IPS-18a (cell line): ENCODE measurements around the gene PLEKHO2.
"Not testable (repeated sequence)": the region's sequence is repeated elsewhere in the genome, so short reads cannot be mapped to it uniquely, and the experiment has no call there.

Experiments
- H3K27ac ChIP-seq: one replicate; pipeline ENCODE4 v1.5.1; 2013; ENCODE audit warnings: low read length
- H3K27me3 ChIP-seq: one replicate; pipeline ENCODE4 v1.6.1; 2013; ENCODE audit warnings: mild to moderate bottlenecking, low read length; ENCODE audit not compliant: control insufficient read depth, insufficient read depth
- H3K36me3 ChIP-seq: one replicate; pipeline ENCODE4 v1.6.1; 2013; ENCODE audit warnings: low read depth, low read length; ENCODE audit not compliant: control insufficient read depth
- H3K4me1 ChIP-seq: one replicate; pipeline ENCODE4 v1.6.1; 2013; ENCODE audit warnings: low read depth, low read length; ENCODE audit not compliant: control insufficient read depth
- H3K4me3 ChIP-seq: one replicate; pipeline ENCODE4 v1.5.1; 2013; ENCODE audit warnings: low read length
- H3K9ac ChIP-seq: one replicate; pipeline ENCODE4 v1.6.1; 2013; ENCODE audit warnings: mild to moderate bottlenecking, low read length, moderate library complexity
- H3K9me3 ChIP-seq: one replicate; pipeline ENCODE4 v1.6.1; 2013; ENCODE audit warnings: low read depth, low read length; ENCODE audit not compliant: control insufficient read depth

The PLEKHO2 gene, protein sequence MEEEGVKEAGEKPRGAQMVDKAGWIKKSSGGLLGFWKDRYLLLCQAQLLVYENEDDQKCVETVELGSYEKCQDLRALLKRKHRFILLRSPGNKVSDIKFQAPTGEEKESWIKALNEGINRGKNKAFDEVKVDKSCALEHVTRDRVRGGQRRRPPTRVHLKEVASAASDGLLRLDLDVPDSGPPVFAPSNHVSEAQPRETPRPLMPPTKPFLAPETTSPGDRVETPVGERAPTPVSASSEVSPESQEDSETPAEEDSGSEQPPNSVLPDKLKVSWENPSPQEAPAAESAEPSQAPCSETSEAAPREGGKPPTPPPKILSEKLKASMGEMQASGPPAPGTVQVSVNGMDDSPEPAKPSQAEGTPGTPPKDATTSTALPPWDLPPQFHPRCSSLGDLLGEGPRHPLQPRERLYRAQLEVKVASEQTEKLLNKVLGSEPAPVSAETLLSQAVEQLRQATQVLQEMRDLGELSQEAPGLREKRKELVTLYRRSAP

DNA sequence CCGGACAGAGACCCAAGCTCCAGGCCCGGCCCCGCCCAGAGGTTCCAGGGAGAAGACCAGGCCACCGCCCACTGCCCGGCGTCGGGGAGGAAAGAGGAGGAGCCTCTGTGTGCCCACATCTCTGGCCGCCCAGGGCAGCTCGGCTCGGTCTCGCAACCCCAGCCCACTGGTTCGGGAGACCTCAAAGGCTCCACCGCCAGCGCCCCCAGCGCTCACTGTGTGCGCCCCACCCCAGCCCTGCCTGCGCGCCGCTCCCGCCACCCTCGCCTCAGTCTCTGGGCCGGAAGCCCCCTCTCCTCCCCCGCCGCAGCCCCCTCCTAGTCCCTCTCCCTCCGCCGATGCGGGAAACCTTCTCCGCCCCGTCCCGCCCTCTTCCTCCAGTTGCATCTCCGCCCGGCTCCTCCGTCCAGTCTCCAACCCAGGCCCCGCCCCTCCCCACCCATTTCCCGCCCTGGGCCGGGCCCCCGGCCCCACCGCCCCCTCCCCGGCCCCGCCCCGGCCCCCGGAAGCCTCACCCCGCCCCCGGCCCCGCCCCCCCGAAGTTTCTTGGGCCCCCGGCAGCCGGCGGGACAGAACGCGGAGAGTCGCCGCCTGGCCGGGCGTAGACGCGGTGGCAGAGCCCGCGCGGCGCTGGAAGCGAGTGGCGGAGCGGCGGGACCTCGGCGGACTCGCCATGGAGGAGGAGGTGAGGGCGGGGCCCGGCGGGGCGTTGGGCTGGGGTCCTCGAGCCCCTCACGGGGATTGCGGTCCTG, at the start of gene PLEKHO2:
TSS of gene PLEKHO2 (plus strand) at position 572 of the 752 bp plus-strand sequence. CDS start at position 674, 102 bp downstream.
- Histone ChIP-seq H3K4me3 (peak within 1 kb of the TSS; percentile 88), H3K36me3 (no peaks in the 10 kb centered on the region), H3K27me3 (no peaks in the 10 kb centered on the region), H3K27ac (no peak within 1 kb of the TSS), H3K9ac (peak within 1 kb of the TSS; percentile 66), H3K9me3 (no peaks in the 10 kb centered on the region), H3K4me1 (peaks cover 14% of the 10 kb centered on the region)

DNA sequence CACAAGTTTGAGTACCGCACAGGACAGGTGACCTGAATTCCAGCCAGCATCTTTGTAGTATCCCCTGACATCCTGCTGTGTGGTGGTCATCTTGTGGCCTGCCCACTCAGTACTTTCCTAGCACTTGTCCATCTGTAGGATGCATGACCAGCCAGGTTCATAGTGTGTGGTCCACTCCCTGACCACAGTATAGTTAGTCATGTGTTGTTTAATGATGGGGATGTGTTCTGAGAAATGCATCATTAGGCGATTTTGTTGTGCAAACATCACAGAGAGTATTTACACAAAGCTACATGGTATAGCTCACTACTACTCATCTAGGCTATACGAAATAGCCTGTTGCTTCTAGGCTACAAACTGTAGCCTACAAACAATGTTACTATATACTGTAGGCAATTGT, 49.4 kb upstream of the PLEKHO2 start:
- H3K27ac ChIP-seq, result no peak overlapping the region
- H3K9me3 ChIP-seq, result no peaks in the 10 kb centered on the region

DNA sequence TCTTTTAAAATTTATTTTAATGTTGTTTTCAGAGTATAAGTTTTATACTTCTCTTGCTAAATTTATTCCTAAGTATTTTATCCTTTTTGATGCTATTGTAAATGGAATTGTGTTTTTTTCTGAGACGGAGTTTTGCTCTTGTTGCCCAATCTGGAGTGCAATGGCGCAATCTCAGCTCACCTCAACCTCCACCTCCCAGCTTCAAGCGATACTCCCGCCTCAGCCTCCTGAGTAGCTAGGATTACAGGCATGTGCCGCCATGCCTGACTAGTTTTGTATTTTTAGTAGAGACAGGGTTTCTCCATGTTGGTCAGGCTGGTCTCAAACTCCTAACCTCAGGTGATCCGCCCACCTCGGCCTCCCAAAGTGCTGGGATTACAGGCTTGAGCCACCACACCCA, 46.4 kb upstream of the PLEKHO2 start:
- H3K27me3 ChIP-seq, H3K9me3 ChIP-seq, H3K4me3 ChIP-seq, H3K9ac ChIP-seq, H3K36me3 ChIP-seq, H3K27ac ChIP-seq, H3K4me1 ChIP-seq: not testable (repeated sequence)

More for the DNA sequence above, 49.4 kb upstream of the PLEKHO2 start:
- no peak overlapping the region for H3K4me3 ChIP-seq
- no peaks in the 10 kb centered on the region for H3K27me3 ChIP-seq
- H3K9ac ChIP-seq, result no peak overlapping the region
- no peaks in the 10 kb centered on the region for H3K4me1 ChIP-seq
- H3K36me3 ChIP-seq, result no peaks in the 10 kb centered on the region

DNA sequence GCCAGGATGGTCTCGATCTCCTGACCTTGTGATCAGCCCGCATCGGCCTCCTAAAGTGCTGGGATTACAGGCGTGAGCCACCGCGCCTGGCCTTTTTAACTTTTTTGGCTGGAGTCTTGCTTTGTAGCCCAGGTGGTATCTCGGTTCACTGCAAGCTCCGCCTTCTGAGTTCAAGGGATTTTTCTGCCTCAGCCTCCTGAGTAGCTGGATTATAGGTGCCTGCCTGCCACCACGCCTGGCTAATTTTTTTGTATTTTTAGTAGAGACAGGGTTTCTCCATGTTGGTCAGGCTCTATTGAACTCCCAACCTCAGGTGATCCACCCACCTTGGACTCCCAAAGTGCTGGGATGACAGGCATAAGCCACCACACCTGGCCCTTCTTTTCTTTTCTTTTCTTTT, 45.8 kb upstream of the PLEKHO2 start:
- H3K4me3 ChIP-seq, H3K4me1 ChIP-seq, H3K27me3 ChIP-seq, H3K36me3 ChIP-seq, H3K9me3 ChIP-seq, H3K9ac ChIP-seq, H3K27ac ChIP-seq: not testable (repeated sequence)

DNA sequence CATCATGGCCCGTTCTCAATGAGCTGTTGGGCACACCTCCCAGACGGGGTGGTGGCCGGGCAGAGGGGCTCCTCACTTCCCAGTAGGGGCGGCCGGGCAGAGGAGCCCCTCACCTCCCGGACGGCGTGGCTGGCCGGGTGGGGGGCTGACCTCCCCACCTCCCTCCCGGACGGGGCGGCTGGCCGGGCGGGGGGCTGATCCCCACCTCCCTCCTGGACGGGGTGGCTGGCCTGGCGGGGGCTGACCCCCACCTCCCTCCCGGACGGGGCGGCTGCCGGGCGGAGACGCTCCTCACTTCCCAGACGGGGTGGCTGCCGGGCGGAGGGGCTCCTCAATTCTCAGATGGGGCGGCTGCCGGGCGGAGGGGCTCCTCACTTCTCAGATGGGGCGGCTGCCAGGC, 42.8 kb upstream of the PLEKHO2 start:
- not testable (repeated sequence) for H3K4me3 ChIP-seq, H3K27ac ChIP-seq

DNA sequence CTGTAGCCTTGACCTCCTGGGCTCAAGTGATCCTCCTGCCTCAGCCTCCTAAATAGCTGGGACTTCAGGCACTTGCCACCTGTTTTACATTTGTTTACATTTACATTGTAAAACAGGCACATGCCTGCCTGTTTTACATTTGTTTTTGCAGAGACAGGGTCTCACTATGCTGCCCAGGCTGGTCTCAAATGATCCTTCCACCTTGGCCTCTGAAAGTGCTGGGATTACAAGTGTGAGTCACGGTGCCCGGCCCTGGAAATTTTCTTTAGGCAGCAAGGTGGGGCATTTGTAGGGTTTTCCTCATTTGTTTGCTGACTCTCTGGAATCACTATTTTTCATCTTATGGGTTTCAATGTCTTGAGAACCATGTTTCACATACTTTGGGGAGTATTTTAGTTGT, 41.2 kb upstream of the PLEKHO2 start:
- H3K9me3 ChIP-seq, result no peaks in the 10 kb centered on the region
- H3K9ac ChIP-seq, result no peak overlapping the region
- no peak overlapping the region for H3K4me3 ChIP-seq
- no peaks in the 10 kb centered on the region for H3K4me1 ChIP-seq
- H3K36me3 ChIP-seq, result no peaks in the 10 kb centered on the region
- no peak overlapping the region for H3K27ac ChIP-seq
- no peaks in the 10 kb centered on the region for H3K27me3 ChIP-seq

More for the DNA sequence above, 42.8 kb upstream of the PLEKHO2 start:
- H3K27me3 ChIP-seq, H3K36me3 ChIP-seq, H3K4me1 ChIP-seq, H3K9ac ChIP-seq, H3K9me3 ChIP-seq: not testable (repeated sequence)

DNA sequence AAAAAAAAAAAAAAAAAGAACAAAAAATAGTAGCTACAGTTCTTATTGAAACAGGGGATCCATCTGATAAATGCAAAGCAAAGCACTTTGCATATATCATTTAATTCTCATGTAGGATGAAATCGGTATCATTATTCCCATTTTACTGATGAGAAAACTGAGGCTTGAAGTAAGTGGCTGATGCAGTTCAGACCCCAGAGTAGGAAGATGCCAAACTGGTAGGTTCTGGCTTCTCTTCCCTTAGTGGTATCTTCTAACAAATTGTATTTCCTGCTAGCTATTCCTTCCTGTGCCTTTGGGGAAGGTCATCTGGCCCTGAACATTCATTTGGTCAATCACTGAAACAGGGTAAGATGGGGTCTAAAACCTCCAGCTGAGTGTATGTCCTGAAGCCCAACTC, 38.2 kb upstream of the PLEKHO2 start:
- H3K4me3 ChIP-seq, result no peak overlapping the region
- H3K27ac ChIP-seq, result no peak overlapping the region
- peaks cover 21% of the 10 kb centered on the region for H3K4me1 ChIP-seq
- no peak overlapping the region for H3K9ac ChIP-seq
- H3K36me3 ChIP-seq, result no peaks in the 10 kb centered on the region
- H3K9me3 ChIP-seq, result no peaks in the 10 kb centered on the region
- no peaks in the 10 kb centered on the region for H3K27me3 ChIP-seq

DNA sequence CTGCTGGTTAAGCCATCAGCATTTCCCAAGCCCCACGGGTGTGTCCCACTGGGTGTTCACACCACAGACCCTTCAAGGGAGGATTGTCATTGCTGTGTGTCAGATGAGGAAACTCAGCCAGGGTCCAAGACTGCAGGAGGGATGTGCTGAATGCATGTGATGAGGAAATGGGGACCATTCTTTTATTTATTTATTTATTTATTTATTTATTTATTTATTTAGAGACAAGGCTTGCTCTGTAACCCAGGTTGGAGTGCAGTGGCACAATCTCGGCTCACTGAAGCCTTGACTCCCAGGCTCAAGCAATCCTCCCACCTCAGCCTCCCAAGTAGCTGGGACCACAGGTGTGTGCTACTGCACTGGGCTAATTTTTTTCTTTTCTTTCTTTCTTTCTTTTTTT, 37.1 kb upstream of the PLEKHO2 start:
- H3K27me3 ChIP-seq, result no peaks in the 10 kb centered on the region
- no peaks in the 10 kb centered on the region for H3K36me3 ChIP-seq
- no peak overlapping the region for H3K9ac ChIP-seq
- H3K9me3 ChIP-seq, result no peaks in the 10 kb centered on the region
- peaks cover 30% of the 10 kb centered on the region for H3K4me1 ChIP-seq
- no peak overlapping the region for H3K27ac ChIP-seq
- no peak overlapping the region for H3K4me3 ChIP-seq

DNA sequence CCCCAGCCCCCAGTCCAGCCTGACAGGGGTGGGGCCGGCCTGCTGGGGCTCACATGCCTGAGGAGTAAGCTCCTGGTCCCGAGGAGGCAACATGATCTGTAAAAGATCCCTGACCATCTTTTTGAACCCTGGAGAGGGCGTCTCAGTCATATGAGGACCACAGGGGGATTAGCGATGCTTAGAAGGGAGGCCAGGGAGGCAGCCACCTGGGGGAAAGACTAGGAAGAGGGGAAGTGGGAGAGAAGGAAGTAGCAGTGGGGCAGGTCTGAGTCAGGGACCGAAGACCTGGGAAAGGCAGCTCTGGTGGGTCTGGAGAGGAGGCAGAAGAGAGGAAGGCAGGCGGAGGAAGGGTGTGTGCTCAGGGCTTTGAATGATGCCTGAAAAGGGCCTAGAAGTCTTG, 35.2 kb upstream of the PLEKHO2 start:
- H3K4me1 ChIP-seq, result peaks cover 46% of the 10 kb centered on the region
- H3K9me3 ChIP-seq, result no peaks in the 10 kb centered on the region
- H3K9ac ChIP-seq, result peak overlapping the region; percentile 75
- peak overlapping the region; percentile 45 for H3K4me3 ChIP-seq
- peak overlapping the region; percentile 96 for H3K27ac ChIP-seq
- no peaks in the 10 kb centered on the region for H3K27me3 ChIP-seq
- no peaks in the 10 kb centered on the region for H3K36me3 ChIP-seq

DNA sequence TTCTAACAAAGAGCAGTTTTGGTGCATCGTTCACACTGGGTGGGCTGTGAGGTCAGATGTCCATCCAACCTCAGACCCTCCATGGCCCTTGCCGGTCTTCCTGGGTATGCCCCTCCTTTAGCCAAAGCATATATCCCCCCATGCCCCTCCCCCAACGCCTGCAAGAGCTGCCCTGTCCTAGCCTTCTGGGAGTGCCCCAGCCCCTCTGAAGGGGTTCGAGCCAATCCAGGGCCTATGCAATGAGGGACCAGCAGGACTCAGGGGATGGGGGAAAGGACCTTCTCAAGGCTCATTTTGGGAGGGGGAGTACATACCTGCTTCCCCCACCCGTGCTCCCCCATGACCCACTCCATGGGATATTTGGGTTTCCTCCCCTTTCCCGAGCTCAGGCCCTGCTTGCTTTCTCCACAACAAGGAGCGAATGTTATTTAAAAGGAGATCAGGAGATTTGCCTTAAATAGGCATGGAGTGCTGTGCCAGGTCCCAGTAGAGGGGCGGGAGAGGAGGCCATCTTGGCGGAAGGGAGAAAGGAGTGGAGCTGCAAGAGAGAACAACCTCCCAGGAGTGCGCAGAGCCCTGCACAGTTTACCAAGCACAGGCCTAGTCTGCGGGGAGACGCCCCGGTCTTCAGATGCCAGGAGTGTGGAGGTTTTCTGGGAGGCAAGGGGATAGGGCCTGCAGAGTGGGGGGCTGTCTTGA, 34.5 kb upstream of the PLEKHO2 start:
- H3K4me1 ChIP-seq, result peaks cover 50% of the 10 kb centered on the region
- no peaks in the 10 kb centered on the region for H3K9me3 ChIP-seq
- H3K27ac ChIP-seq, result peak overlapping the region; percentile 96
- H3K9ac ChIP-seq, result peak overlapping the region; percentile 75
- no peaks in the 10 kb centered on the region for H3K27me3 ChIP-seq
- H3K4me3 ChIP-seq, result peak overlapping the region; percentile 45
- no peaks in the 10 kb centered on the region for H3K36me3 ChIP-seq

DNA sequence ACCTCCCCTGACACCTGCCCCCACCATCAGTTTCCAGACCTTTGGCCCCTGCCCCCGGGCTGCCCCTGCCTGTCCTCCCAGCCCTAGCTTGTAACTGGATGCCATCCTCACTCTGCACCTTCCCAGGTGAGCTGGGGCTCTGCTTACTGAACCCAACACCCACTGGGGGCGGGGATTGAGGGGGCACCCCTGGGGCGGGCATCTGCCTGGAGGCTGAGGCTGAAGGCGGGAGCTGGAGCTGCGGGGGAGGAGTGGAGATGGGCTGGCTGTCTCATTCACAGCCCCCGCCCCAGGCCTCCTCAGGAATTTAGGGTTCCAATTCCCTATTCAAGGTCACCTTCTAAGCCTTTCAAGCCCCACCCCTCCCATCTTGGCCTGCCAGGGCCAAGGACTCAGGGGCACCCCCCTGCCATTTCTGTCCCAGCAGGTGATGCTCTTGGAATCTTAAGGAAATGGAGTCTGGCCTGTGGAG, 33.9 kb upstream of the PLEKHO2 start:
- H3K9me3 ChIP-seq, result no peaks in the 10 kb centered on the region
- peak overlapping the region; percentile 96 for H3K27ac ChIP-seq
- H3K9ac ChIP-seq, result peak overlapping the region; percentile 75
- peaks cover 50% of the 10 kb centered on the region for H3K4me1 ChIP-seq
- no peaks in the 10 kb centered on the region for H3K27me3 ChIP-seq
- no peaks in the 10 kb centered on the region for H3K36me3 ChIP-seq
- peak overlapping the region; percentile 45 for H3K4me3 ChIP-seq
